GM10266 (cell line): ENCODE data around the gene VTI1A.

Experiments used
- DNase-seq: peaks from one replicate; pipeline ENCODE4 v3.0.0; 2012; ENCODE audit errors: extremely low spot score
- CTCF ChIP-seq: IDR thresholded peaks from 2 replicates; pipeline ENCODE4 v1.5.1; 2012; ENCODE audit warnings: mild to moderate bottlenecking, low read depth; ENCODE audit not compliant: control insufficient read depth, insufficient read depth; ENCODE audit errors: missing control alignments

VTI1A gene

GRCh38 chr10:112650588-112651030 lies 203.6 kb downstream of the VTI1A start:
- DNase-seq, result no peak

DNA sequence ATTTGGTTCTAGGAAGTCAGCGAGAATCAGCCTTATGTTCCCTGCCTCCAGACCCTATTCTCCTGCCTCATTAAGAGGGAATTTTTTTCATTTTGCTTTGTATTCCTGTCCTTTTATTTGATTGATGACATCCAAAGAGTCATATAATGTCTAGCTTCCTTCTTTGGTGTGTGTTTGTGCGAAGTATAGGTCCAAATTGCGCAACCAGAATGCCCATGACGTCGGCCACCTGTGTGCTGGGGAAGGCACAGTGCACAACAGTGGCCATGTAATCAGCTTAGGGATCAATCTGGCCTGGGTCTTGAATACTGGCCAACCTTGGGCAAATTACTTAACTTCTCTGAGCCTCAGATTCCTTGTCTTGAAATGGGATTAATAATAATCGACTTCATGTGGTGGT lies 206.2 kb downstream of the VTI1A start:
- no peak for TF ChIP-seq CTCF
- DNase-seq, result no peak

More at GRCh38 chr10:112650588-112651030, 203.6 kb downstream of the VTI1A start:
- TF ChIP-seq CTCF, result no peak

GRCh38 chr10:112653851-112654250 lies 206.8 kb downstream of the VTI1A start:
- DNase-seq, result no peak
- TF ChIP-seq CTCF, result no peak

- DNase-seq, result no peak
- TF ChIP-seq CTCF, result no peak
Observed at GRCh38 chr10:112654794-112655193, 207.8 kb downstream of the VTI1A start.

DNA sequence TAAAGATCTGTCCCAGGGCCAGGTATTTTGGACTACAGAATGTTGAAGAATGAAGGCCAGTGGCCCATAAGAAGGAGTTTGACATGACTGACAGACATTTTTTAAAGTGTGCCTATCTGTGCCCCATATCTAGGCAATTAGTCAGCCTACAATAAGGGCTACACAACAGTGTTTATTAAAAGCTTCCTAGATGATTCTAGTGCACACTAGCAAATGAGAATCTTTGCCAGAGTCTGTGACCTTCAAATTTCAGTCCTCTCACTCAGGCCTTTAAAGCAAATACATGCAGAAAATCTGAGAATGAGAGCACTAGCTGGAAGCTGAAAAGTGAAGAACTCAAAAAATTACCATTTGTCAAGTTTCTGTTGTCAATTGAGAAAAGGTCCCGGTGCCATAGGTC lies 208.7 kb downstream of the VTI1A start:
- TF ChIP-seq CTCF, result no peak
- DNase-seq, result no peak

- DNase-seq, result no peak
- TF ChIP-seq CTCF, result no peak
Observed at GRCh38 chr10:112658465-112658864, 211.4 kb downstream of the VTI1A start.

DNA sequence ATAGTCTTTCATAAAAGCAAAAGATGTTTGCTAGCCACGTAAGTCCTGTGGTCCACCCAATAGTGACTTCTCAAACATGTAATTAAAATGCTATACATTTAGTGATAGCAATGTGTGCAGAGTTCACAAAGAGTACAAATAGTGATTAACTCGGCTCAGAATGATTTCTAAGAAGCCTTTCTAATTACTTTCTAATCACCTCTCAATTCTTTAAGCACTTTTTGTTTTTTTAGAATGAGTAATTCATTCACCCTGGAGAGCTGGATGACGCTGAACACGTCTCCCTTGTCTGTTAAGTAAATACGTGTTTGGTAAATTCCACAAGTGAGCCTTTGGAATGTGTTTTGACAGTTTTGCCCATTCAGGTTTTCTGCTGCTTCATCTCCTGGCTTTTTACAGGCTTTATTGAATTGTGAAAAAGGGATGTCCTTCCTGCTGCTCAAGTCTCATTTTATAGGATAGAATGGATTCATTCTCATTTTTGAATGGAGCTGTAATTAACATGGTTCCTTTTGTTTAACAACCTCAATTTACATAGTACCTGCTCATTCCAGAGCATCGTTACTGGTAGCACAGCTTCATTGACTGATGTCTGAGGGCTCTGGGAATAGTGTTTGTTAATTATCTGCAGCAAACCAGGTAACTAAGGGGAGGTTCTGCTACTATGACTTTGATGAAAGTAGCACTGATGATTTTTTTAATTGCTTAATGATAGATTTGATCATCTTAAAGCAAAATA lies 212.1 kb downstream of the VTI1A start:
- TF ChIP-seq CTCF, result no peak
- no peak for DNase-seq
